MM.1S (cell line): ENCODE data around the gene ACP1.

ENCODE experiments used
- EZH2 ChIP-seq: fragments of 300-600 bp; sonication (generic); optimal IDR thresholded peaks from 2 replicates; pipeline ENCODE3; 2017; ENCODE audit warnings: low read depth, mild to moderate bottlenecking, antibody characterized with exemption, low read length, mixed read lengths
- TF ChIP-seq, protein P1 (sequence below): fragments of 300-600 bp; sonication (generic); IDR thresholded peaks from 2 replicates; pipeline ENCODE4 v1.5.1; 2016; ENCODE audit warnings: antibody characterized with exemption, low read length, mixed read lengths

DNA sequence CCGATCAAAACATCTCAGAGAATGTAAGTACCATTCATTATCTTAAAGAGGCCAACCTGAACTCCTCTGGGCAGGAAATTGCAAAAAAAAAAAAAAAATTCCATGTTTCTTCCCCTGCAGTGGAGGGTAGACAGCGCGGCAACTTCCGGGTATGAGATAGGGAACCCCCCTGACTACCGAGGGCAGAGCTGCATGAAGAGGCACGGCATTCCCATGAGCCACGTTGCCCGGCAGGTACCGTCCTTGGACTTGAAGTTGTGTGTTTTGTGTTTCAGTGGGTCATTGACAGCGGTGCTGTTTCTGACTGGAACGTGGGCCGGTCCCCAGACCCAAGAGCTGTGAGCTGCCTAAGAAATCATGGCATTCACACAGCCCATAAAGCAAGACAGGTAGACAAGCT lies 7.2 kb downstream of the ACP1 start:
- TF ChIP-seq EZH2 = no peak
- TF ChIP-seq, protein P1, sequence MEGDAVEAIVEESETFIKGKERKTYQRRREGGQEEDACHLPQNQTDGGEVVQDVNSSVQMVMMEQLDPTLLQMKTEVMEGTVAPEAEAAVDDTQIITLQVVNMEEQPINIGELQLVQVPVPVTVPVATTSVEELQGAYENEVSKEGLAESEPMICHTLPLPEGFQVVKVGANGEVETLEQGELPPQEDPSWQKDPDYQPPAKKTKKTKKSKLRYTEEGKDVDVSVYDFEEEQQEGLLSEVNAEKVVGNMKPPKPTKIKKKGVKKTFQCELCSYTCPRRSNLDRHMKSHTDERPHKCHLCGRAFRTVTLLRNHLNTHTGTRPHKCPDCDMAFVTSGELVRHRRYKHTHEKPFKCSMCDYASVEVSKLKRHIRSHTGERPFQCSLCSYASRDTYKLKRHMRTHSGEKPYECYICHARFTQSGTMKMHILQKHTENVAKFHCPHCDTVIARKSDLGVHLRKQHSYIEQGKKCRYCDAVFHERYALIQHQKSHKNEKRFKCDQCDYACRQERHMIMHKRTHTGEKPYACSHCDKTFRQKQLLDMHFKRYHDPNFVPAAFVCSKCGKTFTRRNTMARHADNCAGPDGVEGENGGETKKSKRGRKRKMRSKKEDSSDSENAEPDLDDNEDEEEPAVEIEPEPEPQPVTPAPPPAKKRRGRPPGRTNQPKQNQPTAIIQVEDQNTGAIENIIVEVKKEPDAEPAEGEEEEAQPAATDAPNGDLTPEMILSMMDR = no peak
